Measurements from ENCODE around the gene PARD3.

The PARD3 gene

DNA sequence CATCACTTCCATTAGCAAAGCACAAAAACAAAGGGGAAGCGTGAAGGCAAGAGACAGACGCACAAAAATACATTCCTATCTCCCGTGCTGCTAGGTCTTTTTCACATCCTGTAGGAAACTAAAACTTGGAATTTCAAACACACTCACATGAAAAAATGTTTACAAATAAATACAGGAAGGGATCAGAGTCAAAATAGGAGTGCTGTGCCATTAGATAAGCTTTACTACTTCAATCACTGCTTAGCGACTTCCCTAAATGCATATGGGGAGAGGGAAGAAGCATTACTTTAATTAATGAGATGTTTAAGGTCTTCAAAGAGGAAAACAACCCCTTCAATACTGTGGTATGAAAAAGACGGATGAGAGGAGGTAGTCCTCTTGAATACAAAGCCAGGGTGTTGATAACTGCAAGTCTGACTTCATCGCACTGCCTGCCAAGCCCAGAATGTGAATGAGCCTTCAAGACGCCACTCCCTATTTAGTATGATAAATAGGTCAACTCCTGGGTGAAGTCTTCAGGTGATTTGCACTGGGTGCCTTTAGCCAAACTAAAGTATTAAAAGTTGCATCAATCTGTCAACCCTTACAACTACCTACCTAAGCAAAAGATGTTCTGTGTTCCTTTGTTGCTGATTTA lies 13.9 kb downstream of the PARD3 start:
- no peak for TF ChIP-seq NFRKB (IDR thresholded peaks at IDR 0.05)
- ChIA-PET POLR2A (interaction anchor here (1.5 kb wide), 1 partner anchor 11 kb away, joined by 5 read pairs; no protein-coding TSS in a partner anchor), CTCF (no interaction called here)
- no peak for DNase-seq (ENCODE audit: extremely low spot score)

DNA sequence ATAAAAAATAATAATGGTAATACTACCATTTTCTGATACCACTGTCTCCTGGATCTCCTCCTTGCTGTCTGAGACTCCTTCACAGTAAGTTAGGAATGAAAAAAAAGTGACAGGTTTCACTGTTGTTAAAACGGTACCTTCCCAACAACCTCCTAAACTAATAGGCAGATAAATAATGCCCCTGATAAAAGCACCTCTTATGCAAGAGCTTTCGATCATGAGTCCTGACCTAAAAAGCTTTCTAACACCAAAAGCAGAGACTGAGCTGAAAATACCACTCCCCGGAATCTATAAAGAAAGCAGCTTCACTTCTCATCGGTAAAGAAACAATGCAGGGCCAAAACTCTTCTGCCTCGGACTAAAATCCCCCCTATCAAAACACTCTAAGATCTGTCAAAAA lies 14.5 kb downstream of the PARD3 start:
- no peak for DNase-seq (ENCODE audit: extremely low spot score)
- TF ChIP-seq CTBP1 (IDR thresholded peaks at IDR 0.05; ENCODE audit: borderline replicate concordance): no peak
- TF ChIP-seq, protein P1, sequence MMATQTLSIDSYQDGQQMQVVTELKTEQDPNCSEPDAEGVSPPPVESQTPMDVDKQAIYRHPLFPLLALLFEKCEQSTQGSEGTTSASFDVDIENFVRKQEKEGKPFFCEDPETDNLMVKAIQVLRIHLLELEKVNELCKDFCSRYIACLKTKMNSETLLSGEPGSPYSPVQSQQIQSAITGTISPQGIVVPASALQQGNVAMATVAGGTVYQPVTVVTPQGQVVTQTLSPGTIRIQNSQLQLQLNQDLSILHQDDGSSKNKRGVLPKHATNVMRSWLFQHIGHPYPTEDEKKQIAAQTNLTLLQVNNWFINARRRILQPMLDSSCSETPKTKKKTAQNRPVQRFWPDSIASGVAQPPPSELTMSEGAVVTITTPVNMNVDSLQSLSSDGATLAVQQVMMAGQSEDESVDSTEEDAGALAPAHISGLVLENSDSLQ (IDR thresholded peaks at IDR 0.05): no peak
- TF ChIP-seq ARNT (IDR thresholded peaks at IDR 0.05): no peak
- no peak for TF ChIP-seq SP1 (IDR thresholded peaks at IDR 0.05)
- no peak for TF ChIP-seq FOXK2 (IDR thresholded peaks at IDR 0.05)
- no peak for TF ChIP-seq NFRKB (IDR thresholded peaks at IDR 0.05)
- no peak for TF ChIP-seq TARDBP (IDR thresholded peaks at IDR 0.05)
- no peak for TF ChIP-seq FOXA1 (IDR thresholded peaks at IDR 0.05)
- TF ChIP-seq ELF4 (IDR thresholded peaks at IDR 0.05): no peak
- TF ChIP-seq ZNF384 (IDR thresholded peaks at IDR 0.05): no peak
- TF ChIP-seq L3MBTL2 (conservative IDR thresholded peaks at IDR 0.05): no peak
- no peak for TF ChIP-seq HDGF (IDR thresholded peaks at IDR 0.05; ENCODE audit: borderline replicate concordance)
- TF ChIP-seq FOXM1 (IDR thresholded peaks at IDR 0.05; ENCODE audit: borderline replicate concordance): no peak
- no peak for TF ChIP-seq SUZ12 (IDR thresholded peaks at IDR 0.05)
- no peak for TF ChIP-seq BHLHE40 (IDR thresholded peaks at IDR 0.05; ENCODE audit: borderline replicate concordance)
- no peak for TF ChIP-seq LEF1 (IDR thresholded peaks at IDR 0.05; ENCODE audit: borderline replicate concordance)
- CTCF ChIA-PET: no interaction called here
- POLR2A ChIA-PET: no interaction called here

DNA sequence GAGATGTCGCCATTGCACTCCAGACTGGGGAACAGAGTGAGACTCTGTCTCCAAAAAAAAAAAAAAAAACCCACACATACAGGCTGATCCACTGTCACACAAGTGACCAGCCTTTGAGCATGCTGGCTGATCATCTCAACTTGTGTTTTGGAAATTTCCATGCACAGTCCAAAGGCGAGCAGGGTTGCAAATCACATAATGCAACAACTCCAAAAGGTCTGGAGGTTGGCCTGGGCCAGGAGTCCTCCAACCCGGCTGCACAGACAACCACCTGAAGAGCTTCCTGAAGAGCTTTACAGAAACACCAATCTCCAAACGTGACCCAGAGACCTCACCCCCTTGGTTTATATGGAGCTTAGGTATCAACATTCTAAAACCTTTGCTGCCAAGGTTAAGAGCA lies 16.4 kb downstream of the PARD3 start:
- TF ChIP-seq TARDBP (IDR thresholded peaks at IDR 0.05): no peak
- TF ChIP-seq ARNT (IDR thresholded peaks at IDR 0.05): no peak
- TF ChIP-seq FOXA1 (IDR thresholded peaks at IDR 0.05): no peak
- no peak for TF ChIP-seq CTBP1 (IDR thresholded peaks at IDR 0.05; ENCODE audit: borderline replicate concordance)
- TF ChIP-seq LEF1 (IDR thresholded peaks at IDR 0.05; ENCODE audit: borderline replicate concordance): no peak
- no peak for TF ChIP-seq HDGF (IDR thresholded peaks at IDR 0.05; ENCODE audit: borderline replicate concordance)
- TF ChIP-seq FOXK2 (IDR thresholded peaks at IDR 0.05): no peak
- TF ChIP-seq L3MBTL2 (conservative IDR thresholded peaks at IDR 0.05): no peak
- no peak for TF ChIP-seq SP1 (IDR thresholded peaks at IDR 0.05)
- no peak for TF ChIP-seq SUZ12 (IDR thresholded peaks at IDR 0.05)
- TF ChIP-seq BHLHE40 (IDR thresholded peaks at IDR 0.05; ENCODE audit: borderline replicate concordance): no peak
- TF ChIP-seq, protein P1 (IDR thresholded peaks at IDR 0.05): no peak
- no peak for TF ChIP-seq FOXM1 (IDR thresholded peaks at IDR 0.05; ENCODE audit: borderline replicate concordance)
- no peak for TF ChIP-seq ELF4 (IDR thresholded peaks at IDR 0.05)
- TF ChIP-seq NFRKB (IDR thresholded peaks at IDR 0.05): no peak
- no peak for TF ChIP-seq ZNF384 (IDR thresholded peaks at IDR 0.05)
- ChIA-PET CTCF (interaction anchor here (0.6 kb wide), 1 partner anchor 1049 kb away, joined by 4 read pairs; no protein-coding TSS in a partner anchor), POLR2A (no interaction called here)
- DNase-seq (ENCODE audit: extremely low spot score): no peak

DNA sequence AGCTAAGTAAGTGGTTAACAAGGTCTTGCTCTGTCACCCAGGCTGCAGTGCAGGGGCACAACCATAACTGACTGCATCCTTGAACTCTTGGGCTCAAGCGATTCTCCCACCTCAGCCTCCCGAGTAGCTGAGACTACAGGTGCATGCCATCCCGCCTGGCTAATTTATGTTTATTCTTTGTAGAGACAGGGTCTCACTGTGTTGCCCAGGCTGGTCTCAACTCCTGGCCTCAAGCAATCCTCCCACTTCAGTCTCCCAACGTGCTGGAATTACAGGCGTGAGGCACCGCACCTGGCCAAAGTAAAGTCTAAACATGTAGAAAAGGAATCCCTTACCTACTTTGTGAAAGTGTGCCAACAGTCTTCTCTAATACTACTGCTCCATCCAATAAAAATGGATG lies 17.9 kb downstream of the PARD3 start:
- no peak for DNase-seq (ENCODE audit: extremely low spot score)
- ChIA-PET CTCF (interaction anchor here (0.6 kb wide), 2 partner anchors 15 to 20 kb away, joined by 5 read pairs; no protein-coding TSS in a partner anchor), POLR2A (no interaction called here)
- TF ChIP-seq ELF4 (IDR thresholded peaks at IDR 0.05) (no peak), SUZ12 (IDR thresholded peaks at IDR 0.05) (no peak), HDGF (IDR thresholded peaks at IDR 0.05; ENCODE audit: borderline replicate concordance) (no peak), CTBP1 (IDR thresholded peaks at IDR 0.05; ENCODE audit: borderline replicate concordance) (no peak), NFRKB (IDR thresholded peaks at IDR 0.05) (no peak), FOXM1 (IDR thresholded peaks at IDR 0.05; ENCODE audit: borderline replicate concordance) (no peak), ARNT (IDR thresholded peaks at IDR 0.05) (no peak), LEF1 (IDR thresholded peaks at IDR 0.05; ENCODE audit: borderline replicate concordance) (no peak), ZNF384 (IDR thresholded peaks at IDR 0.05) (no peak), SP1 (IDR thresholded peaks at IDR 0.05) (no peak), FOXA1 (IDR thresholded peaks at IDR 0.05) (no peak), FOXK2 (IDR thresholded peaks at IDR 0.05) (no peak), TARDBP (IDR thresholded peaks at IDR 0.05) (no peak)
- TF ChIP-seq, protein P1 (IDR thresholded peaks at IDR 0.05): no peak

DNA sequence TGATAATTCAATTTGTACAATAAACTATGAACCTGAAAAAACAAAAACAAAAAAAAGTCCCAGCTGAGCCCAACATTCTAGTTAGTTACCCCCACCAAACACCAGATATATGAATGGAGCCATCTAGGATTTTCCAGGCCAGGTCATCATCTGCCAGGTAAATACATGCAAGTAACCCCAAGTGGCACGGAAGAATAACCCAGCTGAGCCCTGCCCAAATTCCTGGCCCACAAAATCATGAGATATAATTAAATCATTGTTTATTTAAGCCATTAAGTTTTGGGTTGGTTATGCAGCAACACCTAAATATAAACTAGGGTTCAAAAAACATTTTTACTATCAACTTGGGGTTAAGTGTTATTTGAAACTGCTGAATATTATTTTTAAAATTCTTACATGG lies 19.0 kb downstream of the PARD3 start:
- ChIA-PET CTCF (no interaction called here), POLR2A (no interaction called here)
- TF ChIP-seq ELF4 (IDR thresholded peaks at IDR 0.05) (no peak), L3MBTL2 (conservative IDR thresholded peaks at IDR 0.05) (no peak), CTBP1 (IDR thresholded peaks at IDR 0.05; ENCODE audit: borderline replicate concordance) (no peak)
- no peak for DNase-seq (ENCODE audit: extremely low spot score)

DNA sequence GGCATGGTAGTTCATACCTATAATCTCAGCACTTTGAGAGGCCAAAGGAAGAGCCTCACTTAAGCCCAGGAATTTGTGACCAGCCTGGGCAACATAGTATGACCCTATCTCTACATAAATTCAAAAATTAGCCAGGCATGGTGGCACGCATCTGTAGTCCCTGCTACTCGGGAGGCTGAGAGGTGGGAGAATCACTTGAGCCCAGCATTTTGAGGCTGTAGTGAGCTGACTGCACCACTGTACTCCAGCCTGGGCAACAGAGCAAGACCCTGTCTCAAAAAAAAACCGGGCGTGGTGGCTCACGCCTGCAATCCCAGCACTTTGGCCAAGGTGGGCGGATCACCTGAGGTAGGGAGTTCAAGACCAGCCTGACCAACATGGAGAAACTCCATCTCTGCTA lies 19.8 kb downstream of the PARD3 start:
- TF ChIP-seq, protein P1 (IDR thresholded peaks at IDR 0.05): no peak
- TF ChIP-seq NFRKB (IDR thresholded peaks at IDR 0.05) (no peak), FOXK2 (IDR thresholded peaks at IDR 0.05) (no peak), ELF4 (IDR thresholded peaks at IDR 0.05) (no peak), FOXA1 (IDR thresholded peaks at IDR 0.05) (no peak), TARDBP (IDR thresholded peaks at IDR 0.05) (no peak), LEF1 (IDR thresholded peaks at IDR 0.05; ENCODE audit: borderline replicate concordance) (no peak), FOXM1 (IDR thresholded peaks at IDR 0.05; ENCODE audit: borderline replicate concordance) (no peak)
- ChIA-PET CTCF (no interaction called here), POLR2A (no interaction called here)
- DNase-seq (ENCODE audit: extremely low spot score): no peak
